Raji (cell line): ENCODE measurements around the gene NKAPL.

Experiments
- POLR2A ChIP-seq: IDR thresholded peaks from 2 replicates; pipeline ENCODE4 v1.6.1; 2011; ENCODE audit warnings: low read depth, low read length, control low read depth; ENCODE audit not compliant: insufficient read depth

The NKAPL gene

GRCh38 chr6:28266563-28266961, 7.5 kb downstream of the NKAPL start:
- no peak for TF ChIP-seq POLR2A

GRCh38 chr6:28266962-28267694, 8.0 kb downstream of the NKAPL start, which contains the start of gene ZSCAN26:
Gene ZSCAN26 (plus strand): TSS chr6:28267143. CDS start chr6:28271920, 4,777 bp downstream.
- TF ChIP-seq POLR2A, result peak; percentile 64

GRCh38 chr6:28267695-28268059, 8.6 kb downstream of the NKAPL start:
- TF ChIP-seq POLR2A, result no peak

GRCh38 chr6:28269492-28269891, 10.4 kb downstream of the NKAPL start:
- no peak for TF ChIP-seq POLR2A

GRCh38 chr6:28274888-28275287, 15.8 kb downstream of the NKAPL start:
- TF ChIP-seq POLR2A, result no peak

GRCh38 chr6:28277746-28278145, 18.6 kb downstream of the NKAPL start:
- no peak for TF ChIP-seq POLR2A

GRCh38 chr6:28280595-28281287, 21.6 kb downstream of the NKAPL start:
- TF ChIP-seq POLR2A, result no peak

- no peak for TF ChIP-seq POLR2A
These were observed 22.4 kb downstream of the NKAPL start, which contains the start of gene PGBD1 for GRCh38 chr6:28281288-28282064. Gene PGBD1 (plus strand): TSS chr6:28281572. CDS start chr6:28283814, 2,242 bp downstream.

GRCh38 chr6:28282926-28283325, 23.8 kb downstream of the NKAPL start:
- TF ChIP-seq POLR2A, result no peak

GRCh38 chr6:28291573-28291972, 32.5 kb downstream of the NKAPL start:
- no peak for TF ChIP-seq POLR2A

- no peak for TF ChIP-seq POLR2A
These were observed 36.2 kb downstream of the NKAPL start for GRCh38 chr6:28295326-28295725.

GRCh38 chr6:28296520-28297060, 37.5 kb downstream of the NKAPL start:
- no peak for TF ChIP-seq POLR2A

- no peak for TF ChIP-seq POLR2A
These were observed 44.5 kb downstream of the NKAPL start for GRCh38 chr6:28303570-28303969.
